ENCODE measurements around the gene ANO1.

GRCh38 chr11:70040452-70040851, 37.7 kb upstream of the ANO1 start:
- TF ChIP-seq EZH2phosphoT487 (IDR thresholded peaks at IDR 0.05; ENCODE audit: low read length) (no peak), CTCF (IDR thresholded peaks at IDR 0.05; ENCODE audit: low read length) (no peak)
